Activated T-helper 9 cell treated with anti-CD3 and anti-CD28 coated beads, Interleukin-2, amount 50 U/mL, for 16 hours (primary cell): ENCODE measurements around the gene RGS7.
"Not testable (repeated sequence)": the region's sequence is repeated elsewhere in the genome, so short reads cannot be mapped to it uniquely, and the experiment has no call there.

Experiments
- DNase-seq: peaks from one replicate; pipeline ENCODE4 v3.0.0-alpha.2; 2020; ENCODE audit warnings: low read depth

RGS7 gene

DNA sequence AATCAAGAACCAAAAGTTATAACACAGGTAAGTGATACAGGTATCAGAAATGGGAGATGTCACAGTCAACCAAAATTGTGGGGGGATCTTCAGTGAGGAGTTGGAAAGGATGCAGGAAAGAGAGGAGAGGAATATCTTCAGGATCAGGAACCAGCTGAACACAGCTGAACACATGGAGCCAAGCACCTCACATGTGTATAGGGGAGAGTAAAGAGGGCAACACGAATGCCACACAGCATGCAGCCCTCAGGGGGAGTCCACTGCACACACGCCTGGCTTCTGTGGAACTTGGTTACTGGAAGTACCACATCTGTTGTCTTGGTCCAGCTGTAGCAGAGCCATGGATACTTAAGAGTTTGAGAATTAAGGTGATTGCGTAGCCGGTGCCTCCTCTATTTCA is 218.8 kb downstream of the RGS7 start:
- no peak for DNase-seq

DNA sequence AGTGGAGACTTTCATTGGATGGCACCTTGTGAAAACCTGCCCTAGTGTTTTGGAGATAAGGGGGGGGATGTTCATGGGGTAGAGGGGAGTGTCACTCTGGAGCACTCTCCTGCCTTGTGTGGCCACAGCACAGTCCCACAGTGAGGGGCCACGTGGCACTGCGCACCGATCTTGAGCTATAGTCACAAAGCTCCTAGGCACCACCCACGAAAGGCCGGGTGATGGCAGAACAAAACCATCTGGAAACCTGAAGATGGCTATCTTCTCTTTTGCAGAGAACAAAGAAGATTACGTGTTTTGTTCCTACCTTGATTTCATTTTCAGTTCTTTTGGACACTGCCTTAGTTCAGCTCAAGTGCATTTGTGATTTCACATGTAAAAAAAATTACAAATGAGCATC is 220.6 kb downstream of the RGS7 start:
- no peak for DNase-seq

DNA sequence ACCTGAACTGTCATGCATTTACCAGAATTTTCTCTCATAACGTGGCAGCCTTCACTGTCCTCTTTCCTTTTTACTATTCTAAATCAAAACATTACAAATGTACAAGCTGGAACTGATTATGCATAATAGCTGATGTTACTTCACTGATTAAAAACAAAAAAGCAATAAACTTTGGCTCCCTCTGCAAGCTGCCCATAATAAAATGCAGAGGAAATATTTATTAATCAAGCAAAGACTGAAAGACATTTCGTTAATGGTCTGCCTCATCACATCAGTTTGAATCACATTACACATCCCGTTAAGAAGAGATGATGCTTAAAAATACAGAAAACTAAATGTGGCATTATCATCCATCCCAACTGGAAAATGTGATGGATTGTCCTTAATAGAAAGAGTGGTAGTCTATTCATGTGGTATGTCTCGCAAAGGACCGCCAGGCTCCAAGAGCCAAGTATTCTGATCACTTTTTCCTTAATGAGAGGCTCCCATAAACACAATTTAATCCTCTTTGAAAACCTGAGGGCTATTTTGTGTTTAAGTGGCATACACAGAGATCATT is 225.3 kb downstream of the RGS7 start:
- no peak for DNase-seq

DNA sequence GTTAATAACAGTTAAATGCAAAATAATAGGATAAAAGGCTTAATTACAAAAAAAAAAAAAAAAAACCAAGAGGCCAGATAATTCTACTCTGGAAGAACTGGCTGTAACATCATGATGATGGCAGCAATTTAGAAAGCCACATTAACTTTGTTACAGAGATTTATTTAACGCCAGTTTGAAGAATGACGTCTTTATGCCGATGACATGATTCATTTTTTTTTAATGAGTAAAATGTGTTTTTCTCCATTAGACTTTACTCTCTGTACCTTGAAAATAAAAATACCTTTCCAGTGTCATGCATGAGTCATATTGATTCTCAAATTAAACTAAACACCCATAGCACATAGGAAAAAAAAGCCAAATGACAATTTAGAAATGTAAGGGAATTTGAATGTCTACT is 226.1 kb downstream of the RGS7 start:
- no peak for DNase-seq

DNA sequence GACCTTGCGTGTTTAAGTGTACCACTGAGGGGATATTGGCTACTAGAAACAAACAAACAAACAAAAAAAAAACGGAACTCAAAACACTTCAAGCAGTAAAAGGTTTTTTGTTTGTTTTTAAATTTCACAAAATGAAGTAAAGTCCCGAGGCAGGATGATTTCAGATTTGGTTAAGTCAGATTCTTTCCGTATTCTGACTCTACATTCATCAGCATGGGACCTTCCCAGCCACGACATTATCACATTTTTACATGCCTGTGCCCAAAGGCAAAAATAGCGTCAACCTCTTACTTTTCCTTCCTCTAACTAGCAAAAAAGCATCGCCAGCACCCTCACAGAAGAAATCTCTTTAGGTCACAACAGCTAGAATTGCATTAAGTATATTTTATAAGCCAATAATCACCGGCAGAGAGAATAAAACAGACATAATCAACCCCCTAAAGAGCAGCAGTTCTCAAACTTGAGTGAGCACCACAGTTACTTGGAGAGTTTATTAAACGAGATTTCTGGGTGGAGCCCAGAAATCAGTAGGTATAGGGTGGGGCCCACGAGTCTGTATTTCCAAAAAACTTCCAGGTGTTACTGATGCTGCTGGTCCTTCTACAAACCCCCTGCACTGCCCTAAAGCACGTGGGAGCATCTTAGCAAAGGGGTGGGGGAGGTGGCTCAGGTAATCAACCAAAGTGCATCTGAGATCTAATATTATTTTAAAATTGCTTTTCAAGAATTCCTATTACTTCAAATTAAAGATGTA is 227.6 kb downstream of the RGS7 start:
- DNase-seq, result no peak

DNA sequence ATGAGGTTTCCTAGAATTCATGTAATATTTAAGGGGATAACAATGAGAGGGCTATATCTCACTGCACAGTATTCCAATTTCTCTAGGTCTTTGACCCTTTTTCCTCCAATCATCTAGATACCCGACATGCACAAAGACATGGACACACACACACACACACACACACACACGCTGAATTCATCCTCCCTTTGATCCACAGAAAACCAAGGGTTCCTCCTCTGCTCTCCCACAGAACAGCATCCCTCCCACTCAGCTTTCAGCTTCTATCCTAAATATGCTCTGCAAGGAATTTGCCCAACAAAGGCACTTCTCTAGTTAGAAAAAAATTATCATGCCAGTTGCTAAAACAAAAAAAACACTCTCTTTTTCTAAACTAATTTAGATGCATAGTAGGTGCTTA is 231.7 kb downstream of the RGS7 start:
- DNase-seq, result no peak

DNA sequence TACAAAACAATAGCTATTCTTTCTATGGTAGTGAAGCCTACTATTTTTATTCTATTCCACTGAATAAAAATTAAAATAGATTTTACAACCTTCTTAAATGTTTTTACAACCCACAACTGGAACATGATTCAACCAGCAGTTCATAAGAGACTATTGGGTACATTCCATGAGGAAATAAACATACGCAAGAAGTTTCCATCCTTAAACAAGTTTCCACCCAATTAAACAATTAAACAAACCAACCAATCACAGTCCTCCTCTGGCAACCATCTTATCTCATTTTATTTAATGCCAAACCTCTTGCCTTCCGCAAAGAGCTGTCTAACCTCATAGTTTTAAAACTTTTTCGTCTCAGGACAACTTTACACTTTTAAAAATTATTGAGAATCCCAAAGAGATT is 239.0 kb downstream of the RGS7 start:
- no peak for DNase-seq

DNA sequence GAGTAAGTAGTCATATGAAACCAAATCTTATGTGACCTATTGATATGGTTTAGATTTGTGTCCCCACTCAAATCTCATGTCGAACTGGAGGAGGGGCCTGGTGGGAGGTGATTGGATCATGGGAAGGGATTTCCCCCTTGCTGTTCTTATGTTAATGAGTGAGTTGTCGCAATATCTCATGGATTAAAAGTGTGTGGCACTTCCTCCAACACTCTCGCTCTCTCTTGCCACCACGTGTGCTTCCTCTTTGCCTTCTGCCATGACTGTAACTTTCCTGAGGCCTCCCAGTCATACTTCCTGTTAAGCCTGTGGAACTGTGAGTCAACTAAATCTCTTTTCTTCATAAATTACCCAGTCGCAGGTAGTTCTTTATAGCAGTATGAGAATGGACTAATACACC is 241.2 kb downstream of the RGS7 start:
- no peak for DNase-seq

DNA sequence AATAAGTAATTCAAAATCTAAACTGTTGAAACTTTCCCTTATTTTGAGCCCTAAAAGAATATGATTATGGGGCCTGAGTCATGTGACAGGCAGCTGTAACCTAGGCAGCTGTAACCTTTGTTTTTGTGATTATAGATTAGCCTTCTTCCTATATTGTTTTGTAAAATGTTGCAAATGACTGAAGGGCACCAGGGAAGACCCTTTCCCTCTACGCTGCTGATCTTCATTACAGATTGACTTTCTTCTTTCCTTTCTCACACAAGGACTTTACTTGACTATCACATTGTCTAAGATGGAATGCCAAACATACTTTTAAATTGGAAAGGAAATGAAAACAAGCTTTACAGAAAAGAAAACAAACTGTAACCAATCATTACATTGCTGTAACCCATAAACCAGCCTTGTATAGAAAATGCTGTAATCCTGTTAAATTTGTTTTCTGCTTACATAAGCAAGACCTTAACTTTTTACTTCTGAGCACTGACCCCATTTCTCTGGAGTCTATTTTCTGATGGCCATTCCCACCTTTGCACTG is 242.2 kb downstream of the RGS7 start:
- no peak for DNase-seq

DNA sequence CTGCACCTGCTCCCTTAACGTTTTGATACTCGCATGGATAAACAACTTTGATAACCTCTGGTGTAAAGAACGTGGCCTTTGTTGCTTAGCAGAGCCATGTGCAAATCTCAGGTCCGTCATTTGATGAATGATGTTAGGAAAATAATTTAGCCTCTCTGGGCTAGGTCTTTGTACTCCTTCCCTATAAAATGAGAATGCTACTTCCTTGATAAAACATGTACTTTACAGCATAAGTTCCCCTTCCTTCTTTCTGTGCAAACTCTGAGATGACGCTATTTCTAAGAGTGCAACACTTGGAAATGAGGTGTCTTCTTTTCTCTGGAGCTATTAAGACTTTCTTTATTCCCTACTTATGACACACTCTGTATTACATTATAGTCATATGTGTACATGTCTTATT is 243.4 kb downstream of the RGS7 start:
- DNase-seq, result no peak

DNA sequence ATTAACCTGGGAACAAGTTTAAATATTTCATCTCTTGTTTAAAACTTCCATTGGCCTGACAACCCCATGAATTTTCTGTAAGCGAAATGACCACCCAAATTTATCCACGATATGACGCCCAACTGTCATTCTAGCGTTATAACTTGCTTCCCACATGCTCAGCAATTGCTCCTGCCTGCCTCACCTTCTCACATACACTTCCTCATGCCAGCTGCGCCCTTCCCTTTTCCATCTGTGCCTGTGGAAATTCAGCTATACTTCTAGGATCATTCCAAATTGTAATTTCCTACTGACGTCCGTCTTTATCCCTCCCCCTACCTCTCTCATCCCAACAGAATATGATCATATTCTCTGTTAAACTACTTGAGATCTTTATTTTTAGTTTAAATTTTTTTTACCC is 248.0 kb downstream of the RGS7 start:
- no peak for DNase-seq

DNA sequence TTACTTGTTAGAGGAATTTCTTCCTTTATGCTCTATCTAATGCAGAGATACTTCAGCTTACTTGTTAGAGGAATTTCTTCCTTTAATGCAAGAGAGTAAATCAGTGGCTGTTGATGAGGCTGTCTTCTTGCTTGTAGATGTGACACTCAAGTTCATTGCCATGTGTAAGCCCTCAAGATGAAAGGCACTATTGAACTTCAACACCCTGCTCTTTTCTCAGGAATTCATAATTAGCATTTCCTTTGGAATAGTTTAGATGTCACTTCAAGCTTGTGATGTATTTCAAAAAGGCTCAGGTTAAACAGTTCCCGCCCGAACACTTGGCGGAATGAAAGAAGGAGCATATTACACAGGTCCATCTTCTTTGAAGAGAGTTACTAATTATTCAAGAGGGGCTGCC is 251.9 kb downstream of the RGS7 start:
- no peak for DNase-seq

DNA sequence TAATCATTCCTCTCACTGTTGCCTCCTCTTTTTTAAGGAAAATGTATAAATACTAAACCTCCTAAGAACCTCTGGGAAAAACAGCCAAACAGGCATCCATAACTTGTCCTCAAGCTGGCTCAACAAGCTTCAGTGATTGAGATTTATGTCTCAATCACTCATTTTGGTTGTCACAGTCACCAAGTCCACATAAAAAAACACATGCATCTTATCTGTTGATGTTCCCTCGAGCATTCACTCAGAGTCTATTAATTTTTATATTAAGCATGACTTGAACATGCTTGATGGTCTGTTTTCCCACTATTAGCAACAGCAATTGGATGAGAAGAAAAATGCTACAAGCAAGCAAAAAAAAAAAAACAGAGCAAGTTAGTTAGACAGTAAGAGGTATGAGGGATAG is 254.3 kb downstream of the RGS7 start:
- no peak for DNase-seq

DNA sequence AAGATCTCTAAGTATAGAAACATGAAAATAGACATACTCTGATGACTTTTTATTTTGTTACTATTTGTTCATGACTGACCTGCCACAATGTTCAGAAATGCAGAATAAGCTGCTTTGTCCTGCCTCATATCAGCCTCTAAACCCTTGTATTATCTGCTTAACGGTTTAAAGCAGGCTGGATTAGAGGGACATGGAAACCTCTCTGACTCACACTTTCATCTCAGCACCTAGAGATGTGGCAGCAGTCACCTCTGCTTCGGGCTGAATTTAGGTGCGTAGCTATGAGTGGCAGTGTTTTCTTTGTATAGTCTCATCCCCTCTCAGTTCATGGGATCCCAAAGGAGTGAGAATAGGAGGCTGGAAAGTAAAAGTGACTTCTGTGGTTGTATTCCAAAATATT is 255.4 kb downstream of the RGS7 start:
- DNase-seq, result no peak

DNA sequence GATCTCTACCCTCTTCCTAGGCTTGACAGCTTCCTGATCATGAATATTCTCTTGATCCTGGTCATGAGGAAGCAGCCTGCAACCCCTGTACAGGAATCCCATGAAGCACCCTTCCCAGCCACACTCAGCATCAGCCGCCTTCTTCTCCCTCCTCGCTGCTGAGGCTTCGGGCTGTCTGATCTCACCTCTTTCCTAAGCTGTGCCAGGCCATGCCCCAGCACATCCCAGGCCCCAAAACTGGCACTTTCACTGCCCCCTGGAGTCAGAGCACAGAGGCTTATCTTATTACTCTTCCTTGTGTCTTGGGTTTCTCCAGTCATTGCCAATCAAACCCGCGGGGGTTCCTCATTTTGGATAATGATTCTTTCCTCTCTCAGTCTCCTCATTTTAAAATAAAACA is 259.5 kb downstream of the RGS7 start:
- no peak for DNase-seq

DNA sequence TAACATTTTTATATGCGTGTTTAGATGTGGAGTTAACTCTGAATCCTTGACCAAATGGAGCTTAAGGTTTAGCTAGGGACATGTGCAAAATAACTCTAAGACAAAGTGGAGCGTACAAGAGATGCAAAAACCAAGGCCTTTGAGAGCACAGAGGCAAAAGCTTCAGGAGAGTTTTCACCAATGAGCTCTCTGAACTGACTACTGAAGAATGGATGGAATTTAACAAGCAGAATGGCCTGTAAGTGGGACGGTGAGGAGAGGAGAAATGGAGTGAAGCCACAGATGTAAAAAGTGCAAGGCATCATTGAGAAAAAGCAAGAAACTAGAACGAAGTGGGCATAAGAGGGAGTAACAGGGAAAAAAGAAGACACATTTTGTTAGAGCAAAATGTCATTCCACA is 260.0 kb downstream of the RGS7 start:
- DNase-seq, result no peak

DNA sequence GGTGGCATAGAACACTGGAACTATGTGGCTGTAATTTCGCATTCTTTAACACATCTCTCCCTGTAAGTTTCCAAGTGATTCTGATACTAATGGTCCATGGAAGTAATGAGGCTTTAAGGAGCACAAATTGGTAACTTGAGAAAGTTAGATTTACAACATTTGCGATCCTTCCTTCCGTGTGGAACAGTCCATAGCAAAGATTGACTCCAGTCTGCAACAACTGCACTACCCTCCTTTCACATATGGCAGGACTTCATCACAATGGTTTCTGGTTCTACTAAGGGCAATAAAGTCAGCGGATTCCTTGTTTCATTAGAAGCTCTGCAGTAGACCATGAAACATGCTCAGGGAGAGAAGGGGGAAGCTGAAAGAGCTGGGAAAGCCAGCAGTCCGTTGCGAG is 261.2 kb downstream of the RGS7 start:
- no peak for DNase-seq

DNA sequence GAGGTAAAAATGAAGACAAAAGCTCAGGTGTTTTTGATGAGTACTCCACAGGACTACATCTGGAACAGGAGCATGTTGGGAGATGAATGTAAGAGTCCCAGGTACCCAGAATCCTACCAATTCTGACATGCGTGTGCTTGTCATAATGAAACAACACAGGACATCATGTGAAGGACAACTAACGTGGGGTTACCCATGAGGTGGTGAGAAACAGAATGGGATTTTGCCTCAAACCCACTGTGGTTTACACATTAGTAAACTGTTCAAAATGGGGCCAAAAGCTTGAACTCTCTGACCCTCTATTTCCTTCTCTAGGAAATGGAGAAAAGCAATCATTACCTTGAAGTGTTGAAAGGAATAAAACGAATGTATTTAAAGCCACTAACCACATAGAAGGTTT is 266.2 kb downstream of the RGS7 start:
- DNase-seq, result no peak

DNA sequence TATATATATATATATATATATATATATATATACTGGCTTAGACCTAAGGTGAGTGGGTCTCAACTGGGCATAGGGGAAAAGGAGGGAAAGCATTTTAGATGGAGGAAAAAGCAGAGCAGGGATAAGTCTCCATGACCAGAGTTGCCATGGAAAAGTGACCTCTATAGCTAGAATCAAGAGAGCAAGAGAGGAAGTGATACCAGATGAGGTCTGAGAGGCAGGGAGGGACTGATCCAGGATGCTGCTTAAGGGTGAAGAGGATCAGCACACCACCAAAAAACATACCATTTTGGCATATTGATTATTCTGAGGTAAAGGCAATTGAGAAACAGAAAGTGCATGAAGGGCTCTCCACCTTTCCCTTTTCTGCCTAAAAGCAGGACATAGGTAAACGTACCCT is 267.9 kb downstream of the RGS7 start:
- not testable (repeated sequence) for DNase-seq

DNA sequence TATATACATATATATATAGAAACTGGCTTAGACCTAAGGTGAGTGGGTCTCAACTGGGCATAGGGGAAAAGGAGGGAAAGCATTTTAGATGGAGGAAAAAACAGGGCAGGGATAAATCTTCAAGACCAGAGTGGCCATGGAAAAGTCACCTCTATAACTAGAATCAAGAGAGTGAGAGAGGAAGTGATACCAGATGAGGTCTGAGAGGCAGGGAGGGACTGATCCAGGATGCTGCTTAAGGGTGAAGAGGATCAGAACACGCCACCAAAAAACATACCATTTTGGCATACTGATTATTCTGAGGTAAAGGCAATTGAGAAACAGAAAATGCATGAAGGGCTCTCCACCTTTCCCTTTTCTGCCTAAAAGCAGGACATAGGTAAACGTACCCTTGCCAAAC is 268.9 kb downstream of the RGS7 start:
- DNase-seq, result not testable (repeated sequence)

DNA sequence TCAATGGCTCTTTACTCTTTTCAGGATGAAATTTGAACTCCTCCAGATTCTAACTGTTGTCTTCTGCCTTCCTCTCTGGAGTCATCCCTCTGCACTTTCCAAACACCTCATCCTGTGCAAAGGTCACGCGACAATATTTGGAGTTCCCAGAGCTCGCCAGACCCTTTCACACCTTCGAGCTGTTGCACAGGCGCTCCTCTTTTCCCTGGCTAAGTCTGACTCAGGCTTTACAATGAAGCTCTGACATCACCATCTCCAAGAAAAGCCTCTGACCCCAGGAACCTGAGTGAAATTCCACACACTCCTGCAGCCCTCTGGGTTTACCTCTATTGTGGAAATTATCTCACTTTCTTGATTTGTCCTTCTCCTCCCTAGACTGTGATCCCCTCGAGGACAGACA is 270.3 kb downstream of the RGS7 start:
- DNase-seq, result no peak

DNA sequence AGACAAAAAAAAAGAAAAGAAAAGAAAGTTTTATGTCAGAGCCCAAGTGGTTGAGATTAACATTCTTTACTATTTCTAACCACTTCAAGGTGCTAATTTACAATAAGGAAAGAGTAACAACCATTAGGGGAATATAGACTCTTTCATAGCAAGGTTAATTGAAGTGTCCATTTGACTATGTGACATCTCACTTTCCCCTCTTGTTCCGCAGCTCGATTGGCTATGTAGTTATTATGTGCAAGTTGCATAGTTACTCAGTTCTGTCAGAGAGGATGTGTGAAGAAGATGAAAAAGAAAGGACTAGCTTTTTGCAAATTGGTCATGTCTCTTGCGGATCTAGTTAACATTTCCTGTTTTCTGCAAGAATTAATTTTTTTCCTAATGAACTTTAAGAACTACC is 273.7 kb downstream of the RGS7 start:
- DNase-seq, result no peak

DNA sequence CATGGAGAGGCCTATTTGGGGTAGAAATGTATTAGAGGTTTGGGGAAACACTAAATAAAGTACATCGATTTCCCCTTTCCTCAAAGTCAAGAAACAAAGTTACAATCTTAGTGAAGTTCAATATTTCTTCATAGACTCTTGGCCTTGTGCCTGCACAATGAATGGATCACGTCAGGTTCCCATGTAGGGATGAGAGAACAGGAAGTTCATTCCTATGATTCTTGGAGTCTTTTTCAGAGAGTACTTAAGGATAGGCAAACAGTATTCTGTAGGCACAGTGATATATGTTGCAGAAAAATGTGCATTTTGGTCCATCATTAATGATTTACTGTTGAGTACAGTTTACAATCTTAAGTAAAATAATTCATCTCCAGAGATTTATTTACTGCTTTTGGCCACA is 275.5 kb downstream of the RGS7 start:
- DNase-seq, result no peak

DNA sequence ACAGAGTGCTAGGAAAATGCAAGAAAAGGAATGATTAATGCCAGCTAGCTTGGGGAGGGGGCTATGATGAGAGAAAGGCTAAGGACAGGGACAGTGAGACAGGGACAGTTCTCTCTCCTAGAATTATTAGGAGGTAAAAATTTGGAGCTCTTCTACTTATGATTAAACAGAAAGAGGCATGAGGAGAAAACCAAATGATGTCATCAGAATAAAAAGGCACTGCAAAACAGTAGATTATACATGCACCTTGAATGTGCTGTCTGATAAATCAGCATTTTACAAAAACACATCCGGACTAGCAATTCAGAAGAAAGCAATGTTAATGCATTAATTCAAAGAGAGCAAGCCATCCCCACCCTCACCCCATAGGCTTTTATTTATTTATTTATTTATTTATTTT is 277.5 kb downstream of the RGS7 start:
- DNase-seq, result no peak
